H1 (cell line): ENCODE results near the gene RAB3C. TPM values are rescaled to one million over a fixed set of nuclear protein-coding genes. Genes with fewer than 3 reads are reported as not detected.

Source experiments
- CHD1 ChIP-seq: IDR thresholded peaks from 2 replicates; pipeline ENCODE4 v1.6.1; 2012; ENCODE audit warnings: low read depth, low read length, improper control_type of control experiment
- CHD7 ChIP-seq: fragments of 300-600 bp; sonication (generic); IDR thresholded peaks from 2 replicates; pipeline ENCODE4 v1.7.1; 2012; ENCODE audit warnings: low read length, moderate library complexity, mild to moderate bottlenecking, inconsistent platforms; ENCODE audit not compliant: insufficient replicate concordance
- POU5F1 ChIP-seq: IDR thresholded peaks from 2 replicates; pipeline ENCODE4 v1.6.1; 2011; ENCODE audit warnings: low read depth, mild to moderate bottlenecking, low read length, moderate library complexity
- polyA plus RNA-seq, 7 experiments: library from polyadenylated mRNA; depleted of rRNA in 3 of 7; stranded (reverse) in 5 of 7; unstranded in 2 of 7; fragments of >200 nt in 5 of 7; fragments of 200-250 nt in 2 of 7; gene quantifications; 1 replicate in 5 of 7; 2 replicates in 1 of 7; 4 replicates in 1 of 7; pipeline versions ENCODE4 v1.2.1 to v1.2.3, GENCODE V29; 2011 to 2013; ENCODE audit warnings: missing spikeins in 2 of 7, mixed read lengths in 2 of 7
- total RNA-seq: library from RNA; stranded (reverse); fragmentation: NEBNext Ultra II Directional; extraction: Animal tissue kit (Norgen Biotek cat#: 25700); gene quantifications from 2 replicates; pipeline ENCODE4 v1.2.1, GENCODE V29; 2021

RAB3C gene
- total and polyA plus RNA-seq, 2 of the 8 experiments (the other 6 are each of a cell fraction or from before 2014, with no cell fraction given): 14.7 to 18.3 TPM

- no peak for TF ChIP-seq CHD7
- no peak for TF ChIP-seq POU5F1
- TF ChIP-seq CHD1: no peak
These were observed 66.0 kb downstream of the RAB3C start (continued) for GRCh38 chr5:58648846-58649245.
